Nucleus accumbens (tissue), 56 donors: Measurements from ENCODE around the gene THSD4.

Experiments used
- DNase-seq, 56 donors: peaks; one replicate each; lab custom pipeline; 2025; lab: John Stamatoyannopoulos, UW

THSD4 gene

GRCh38 chr15:71801935-71802655 lies 686.8 kb downstream of the THSD4 start:
- DNase-seq: no peak

DNA sequence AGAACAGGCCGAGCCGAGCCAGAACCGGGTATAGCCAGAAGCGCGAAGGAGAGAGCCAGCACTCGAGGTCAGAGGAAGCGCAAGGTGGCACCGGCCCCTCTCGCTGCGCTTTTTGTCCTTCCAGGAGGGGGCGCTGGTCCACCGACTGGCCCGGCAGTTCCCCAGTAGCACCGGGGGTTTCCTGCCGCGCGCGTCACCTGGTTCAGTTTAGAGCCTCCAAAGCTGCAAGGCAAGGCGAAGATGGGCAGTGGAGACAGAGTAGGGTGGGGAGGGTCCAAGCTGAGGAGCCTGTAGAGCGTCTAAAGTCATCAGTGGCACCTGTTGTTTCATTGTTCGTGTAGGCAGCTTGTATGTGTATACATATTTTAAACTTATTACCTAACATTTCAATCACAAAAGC lies 687.5 kb downstream of the THSD4 start:
- no peak for DNase-seq

- no peak for DNase-seq
These were observed 689.0 kb downstream of the THSD4 start for GRCh38 chr15:71804226-71804625.

DNA sequence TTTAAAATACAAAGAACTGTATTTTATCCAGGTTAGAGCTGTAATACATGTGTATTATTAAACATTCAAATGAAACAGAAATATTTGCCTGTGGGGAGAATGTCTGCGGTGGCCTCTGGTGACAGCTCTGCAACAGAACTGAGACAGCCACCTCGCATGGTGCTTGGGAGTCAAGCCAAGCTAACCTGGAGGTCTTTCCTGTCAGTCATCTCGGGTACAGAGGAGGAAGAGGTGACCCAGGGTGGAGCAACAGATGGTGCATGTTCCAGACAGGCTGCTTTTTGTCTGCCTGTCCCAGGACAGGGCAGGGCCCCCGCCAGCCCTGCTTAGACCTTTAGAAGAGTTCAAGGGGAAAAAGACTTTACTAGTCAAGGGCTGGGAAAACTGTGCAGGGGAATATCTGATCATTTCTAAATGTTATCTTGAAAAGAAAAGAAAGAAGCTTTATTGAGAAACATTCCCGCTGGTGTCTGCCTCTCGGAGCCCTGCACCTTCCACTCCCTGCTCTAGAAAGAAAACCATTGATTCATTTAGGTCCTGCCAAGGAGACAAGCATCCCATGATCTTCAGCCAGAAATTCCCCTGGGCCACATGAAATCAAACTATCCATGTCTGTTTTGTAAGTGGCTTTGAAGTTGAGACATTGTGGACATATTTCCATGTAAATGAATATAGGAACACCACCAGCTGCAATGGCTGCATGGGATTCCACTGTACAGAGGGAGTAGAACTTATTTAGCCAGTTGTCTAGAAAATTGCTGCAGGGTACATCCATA lies 689.6 kb downstream of the THSD4 start:
- no peak for DNase-seq

DNA sequence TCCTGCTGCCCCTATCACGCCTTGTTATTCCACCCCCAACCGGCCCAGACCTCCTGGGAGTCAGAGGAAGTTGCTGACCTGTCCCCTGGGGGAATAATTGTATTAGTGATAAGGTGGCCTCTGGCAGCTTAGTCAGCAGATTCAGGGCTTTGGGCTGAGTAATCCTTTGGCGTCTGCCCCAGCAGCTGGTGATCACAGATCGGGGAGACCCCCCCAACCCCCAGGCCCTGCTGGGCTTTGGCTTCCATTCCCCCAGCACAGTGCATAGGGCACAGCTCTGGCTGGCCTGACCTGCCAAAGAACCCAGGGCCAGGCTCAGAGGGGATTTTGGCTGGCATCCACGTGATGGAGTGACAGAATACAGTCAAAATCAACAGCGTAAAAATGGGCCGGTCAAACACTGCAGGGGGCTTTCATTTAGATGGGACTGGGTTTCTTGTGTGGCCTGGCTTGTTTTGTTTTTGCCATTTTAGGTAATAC lies 691.2 kb downstream of the THSD4 start:
- no peak for DNase-seq

DNA sequence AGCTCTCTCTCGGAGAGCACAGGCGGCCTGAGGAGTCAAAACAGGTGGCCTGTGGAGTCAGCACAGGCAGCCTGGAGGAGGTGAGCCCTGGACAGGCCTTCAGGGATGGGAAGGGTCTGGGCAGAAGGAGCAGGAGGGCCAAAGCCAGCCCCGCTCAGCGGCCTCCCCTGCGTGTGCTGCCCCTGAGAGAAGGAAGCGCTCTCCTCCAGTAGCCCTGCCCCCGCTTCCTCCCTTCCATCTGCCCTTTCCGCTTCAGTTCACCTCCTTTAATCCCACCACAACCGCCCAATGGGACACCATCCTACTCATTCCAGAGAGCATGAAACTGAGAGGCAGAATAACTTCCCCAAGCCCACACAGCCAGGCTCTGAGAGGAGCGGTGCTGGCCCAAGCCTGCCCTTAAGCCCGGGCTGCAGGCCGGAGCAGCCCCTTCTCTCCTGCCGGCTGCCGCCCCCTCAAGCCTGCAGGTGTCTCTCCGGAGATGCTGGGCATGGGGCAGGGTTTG lies 691.9 kb downstream of the THSD4 start:
- DNase-seq: no peak

DNA sequence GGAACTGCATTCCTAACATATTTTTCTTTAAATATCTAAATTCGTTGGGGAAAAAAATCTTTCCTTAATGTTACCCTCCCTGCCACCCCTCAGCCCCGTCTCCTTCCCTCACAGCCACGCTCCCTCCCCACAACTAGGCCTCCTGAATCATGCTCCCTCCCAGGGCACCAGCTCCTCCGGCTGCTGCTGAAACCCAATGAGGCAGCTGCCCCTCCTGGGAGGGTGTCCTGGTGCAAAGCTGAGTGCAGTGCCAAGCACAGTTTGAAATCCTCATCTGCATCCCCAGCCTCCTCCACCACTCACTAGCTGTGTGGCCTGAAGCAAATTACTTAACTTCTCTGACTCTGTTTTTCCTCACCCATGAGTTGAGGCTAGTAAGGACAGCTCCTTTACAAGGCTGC lies 692.4 kb downstream of the THSD4 start:
- no peak for DNase-seq

DNA sequence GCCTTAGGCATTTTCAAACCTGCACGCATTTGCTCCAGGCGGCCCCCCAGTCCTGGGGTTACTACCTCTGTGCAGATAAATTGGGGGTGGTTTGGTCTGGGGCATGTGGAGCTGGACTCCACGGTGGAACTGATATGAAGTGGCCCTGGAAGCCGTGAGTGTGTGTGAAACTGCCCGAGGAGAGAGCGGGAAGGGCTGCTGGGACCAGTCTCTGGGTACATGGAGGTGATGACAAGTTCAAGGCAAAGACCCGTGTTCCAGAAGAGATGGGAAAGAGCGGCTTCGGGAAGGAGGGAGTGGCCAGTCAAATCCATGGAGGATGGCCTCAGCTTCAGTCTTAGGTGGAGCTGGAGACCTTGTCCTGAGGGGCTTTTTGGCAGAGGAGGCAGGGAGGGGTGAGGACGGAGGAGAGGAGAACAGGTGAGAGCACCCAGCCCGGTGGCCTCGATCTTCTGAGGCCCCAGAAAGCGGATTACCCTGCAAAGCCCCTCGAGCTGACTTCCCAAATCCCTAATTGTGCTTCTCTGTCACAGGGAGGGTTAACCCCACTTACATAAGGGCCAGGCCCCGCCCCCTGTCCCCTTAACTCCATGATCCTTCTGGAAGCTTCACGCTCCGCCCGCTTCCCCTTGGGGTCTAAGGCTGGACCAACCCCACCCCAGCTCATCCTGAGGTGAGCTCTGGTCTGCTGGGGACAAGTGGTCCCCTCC lies 693.2 kb downstream of the THSD4 start:
- no peak for DNase-seq

DNA sequence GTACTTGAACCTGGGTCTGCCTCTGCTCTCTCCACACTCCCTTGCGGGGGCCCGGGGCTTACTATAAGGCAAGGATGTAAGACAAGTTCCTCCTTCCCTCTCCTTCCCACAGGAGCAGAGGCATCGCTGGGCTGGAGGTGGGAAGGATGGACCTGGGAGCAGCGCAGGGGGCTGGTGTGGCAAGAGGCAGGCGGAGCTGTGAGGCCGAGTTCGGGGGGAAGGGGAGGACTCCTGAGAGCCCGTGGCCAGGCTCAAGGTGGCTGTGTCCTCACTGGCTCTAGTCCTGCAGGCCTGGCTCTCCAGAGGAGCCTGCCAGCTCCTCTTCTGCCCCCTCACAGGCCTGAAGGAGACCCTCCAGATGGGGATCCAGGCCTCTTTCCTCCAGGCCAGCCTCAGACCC lies 694.1 kb downstream of the THSD4 start:
- no peak for DNase-seq

GRCh38 chr15:71810256-71811035 lies 695.2 kb downstream of the THSD4 start, which contains the start of gene NR2E3:
Gene NR2E3, plus strand, starts transcription at chr15:71810554. Its CDS starts 190 bp downstream, at chr15:71810744.
- no peak for DNase-seq

DNA sequence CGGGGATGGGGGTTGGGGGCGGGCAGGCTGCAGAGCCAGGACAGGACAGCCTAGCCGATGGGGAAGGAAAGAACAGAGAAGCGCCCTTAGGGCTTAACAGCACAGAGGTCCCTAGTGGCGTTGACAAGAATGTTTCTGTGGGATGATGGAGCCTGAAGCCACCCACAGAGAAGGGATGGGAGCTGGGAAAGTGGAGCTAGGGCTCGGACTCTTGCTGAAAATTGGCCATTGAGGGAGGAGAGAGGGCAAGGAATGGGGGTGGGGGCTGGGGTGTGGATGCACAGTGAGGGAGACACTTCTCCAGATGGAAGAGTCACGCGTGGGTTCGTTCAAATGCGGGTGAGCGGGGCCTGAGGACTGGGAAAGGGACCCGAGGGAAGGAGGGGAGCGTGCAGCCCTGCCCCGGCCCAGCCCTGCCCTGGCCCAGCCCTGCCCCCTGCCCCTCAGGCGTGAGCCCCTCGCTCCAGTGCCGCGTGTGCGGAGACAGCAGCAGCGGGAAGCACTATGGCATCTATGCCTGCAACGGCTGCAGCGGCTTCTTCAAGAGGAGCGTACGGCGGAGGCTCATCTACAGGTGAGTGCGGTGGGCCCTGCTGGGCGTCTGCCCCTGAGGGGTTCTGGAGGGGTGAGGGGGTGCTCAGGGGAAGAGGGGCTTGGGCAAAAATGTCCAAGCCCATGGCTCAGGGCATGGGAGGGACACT lies 695.9 kb downstream of the THSD4 start:
- no peak for DNase-seq

DNA sequence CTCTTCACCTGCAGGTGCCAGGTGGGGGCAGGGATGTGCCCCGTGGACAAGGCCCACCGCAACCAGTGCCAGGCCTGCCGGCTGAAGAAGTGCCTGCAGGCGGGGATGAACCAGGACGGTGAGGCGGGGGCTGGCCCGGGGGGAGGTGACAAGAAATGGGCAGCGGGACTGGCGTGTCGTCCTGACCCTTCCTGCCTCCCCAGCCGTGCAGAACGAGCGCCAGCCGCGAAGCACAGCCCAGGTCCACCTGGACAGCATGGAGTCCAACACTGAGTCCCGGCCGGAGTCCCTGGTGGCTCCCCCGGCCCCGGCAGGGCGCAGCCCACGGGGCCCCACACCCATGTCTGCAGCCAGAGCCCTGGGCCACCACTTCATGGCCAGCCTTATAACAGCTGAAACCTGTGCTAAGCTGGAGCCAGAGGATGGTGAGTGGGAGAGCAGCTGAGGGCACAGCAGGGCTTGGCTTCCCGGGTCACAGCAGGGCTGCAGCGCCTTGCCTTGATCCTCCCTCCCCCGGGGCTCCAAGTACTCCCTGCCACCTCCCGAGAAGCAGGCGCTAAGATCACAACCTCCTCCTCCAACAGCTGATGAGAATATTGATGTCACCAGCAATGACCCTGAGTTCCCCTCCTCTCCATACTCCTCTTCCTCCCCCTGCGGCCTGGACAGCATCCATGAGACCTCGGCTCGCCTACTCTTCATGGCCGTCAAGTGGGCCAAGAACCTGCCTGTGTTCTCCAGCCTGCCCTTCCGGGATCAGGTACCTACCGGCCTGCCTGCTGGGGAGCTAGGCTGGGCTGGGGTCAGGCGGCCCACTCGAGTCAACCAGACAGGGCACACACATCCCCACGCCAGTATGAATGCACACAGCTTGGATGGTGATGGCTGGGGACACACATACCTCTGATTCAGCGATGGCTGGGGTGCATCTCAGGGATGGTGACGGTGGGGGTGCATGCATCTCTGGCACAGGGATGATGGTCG lies 696.8 kb downstream of the THSD4 start:
- no peak for DNase-seq

DNA sequence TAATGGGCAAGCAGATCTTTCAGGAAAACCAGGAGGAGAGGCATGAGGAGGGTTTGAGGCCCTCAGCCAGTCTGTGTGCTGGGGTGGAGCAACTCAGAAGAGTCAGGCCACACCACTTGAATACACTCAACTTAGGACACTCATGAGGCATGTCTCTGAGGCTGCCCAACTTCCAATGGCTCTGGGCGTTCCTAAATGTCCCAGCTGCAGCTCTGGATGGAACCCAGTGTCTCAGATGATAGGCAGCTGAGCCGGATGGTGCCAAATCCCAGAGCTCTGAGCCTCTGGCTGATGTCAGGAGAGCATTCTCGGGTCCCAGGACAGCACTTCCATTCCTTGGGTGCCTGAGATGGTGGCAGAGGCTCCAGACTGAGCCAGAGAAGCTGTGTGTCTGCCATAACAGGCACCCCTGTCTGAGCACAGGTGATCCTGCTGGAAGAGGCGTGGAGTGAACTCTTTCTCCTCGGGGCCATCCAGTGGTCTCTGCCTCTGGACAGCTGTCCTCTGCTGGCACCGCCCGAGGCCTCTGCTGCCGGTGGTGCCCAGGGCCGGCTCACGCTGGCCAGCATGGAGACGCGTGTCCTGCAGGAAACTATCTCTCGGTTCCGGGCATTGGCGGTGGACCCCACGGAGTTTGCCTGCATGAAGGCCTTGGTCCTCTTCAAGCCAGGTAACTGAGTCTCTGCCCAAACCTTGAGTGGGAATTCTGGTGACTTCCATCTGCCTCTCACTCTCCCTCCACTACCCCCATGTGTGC lies 697.9 kb downstream of the THSD4 start:
- no peak for DNase-seq

DNA sequence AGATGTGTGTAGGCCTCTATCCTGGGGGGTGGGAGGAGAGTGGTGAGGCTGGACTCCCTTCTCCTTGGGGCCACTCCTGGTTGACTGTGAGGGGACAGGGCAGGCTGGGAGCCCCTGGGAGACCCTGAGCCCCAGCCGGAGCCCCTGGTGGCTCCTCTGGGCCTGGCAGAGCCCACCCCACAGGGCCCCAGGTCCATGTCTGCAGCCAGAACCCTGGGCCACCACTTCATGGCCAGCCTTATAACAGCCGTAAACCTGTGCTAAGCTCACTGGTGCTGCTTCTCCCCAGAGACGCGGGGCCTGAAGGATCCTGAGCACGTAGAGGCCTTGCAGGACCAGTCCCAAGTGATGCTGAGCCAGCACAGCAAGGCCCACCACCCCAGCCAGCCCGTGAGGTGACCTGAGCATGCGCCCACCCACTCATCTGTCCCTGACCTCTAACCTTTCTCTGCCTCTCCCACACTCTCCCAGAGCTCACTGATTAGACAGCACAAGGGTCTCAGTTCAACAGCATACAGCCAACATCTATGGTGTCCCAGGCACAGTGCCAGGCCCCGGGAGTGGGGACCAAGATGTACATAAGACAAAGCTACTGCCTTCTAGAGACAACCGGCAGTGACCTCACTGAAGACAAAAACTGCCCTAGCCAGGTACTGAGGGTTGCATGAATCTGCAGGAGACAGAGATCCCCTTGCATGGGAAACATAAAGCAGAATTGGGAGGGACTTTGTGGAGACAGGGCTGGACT lies 698.6 kb downstream of the THSD4 start:
- no peak for DNase-seq

GRCh38 chr15:71815301-71815700 lies 700.0 kb downstream of the THSD4 start:
- DNase-seq: no peak

- DNase-seq: no peak
These were observed 702.1 kb downstream of the THSD4 start for GRCh38 chr15:71817351-71817750.

GRCh38 chr15:71820127-71820526 lies 704.9 kb downstream of the THSD4 start:
- no peak for DNase-seq
